Measurements from ENCODE around the gene RBM17. TPM values are rescaled to one million over a fixed set of nuclear protein-coding genes. Genes with fewer than 3 reads are reported as not detected.

RBM17 gene
- total and polyA plus RNA-seq, 10 of the 15 experiments (the other 5 are each of a cell fraction or from before 2014, with no cell fraction given): 28.4 to 181 (median 83.9) TPM

- 0 out of 2 replicates have a peak, but pooled peaks have one; percentile 63 for TF ChIP-seq PML (IDR thresholded peaks at IDR 0.05; ENCODE audit: low read length)
- no peak for TF ChIP-seq ASH2L (IDR thresholded peaks at IDR 0.05; ENCODE audit: borderline replicate concordance, low read depth)
- peak; percentile 98 for TF ChIP-seq MEF2B (IDR thresholded peaks at IDR 0.05; ENCODE audit: partially characterized antibody, poor library complexity, severe bottlenecking)
- TF ChIP-seq NFYB (IDR thresholded peaks at IDR 0.05; ENCODE audit: insufficient read depth, low read depth, low read length): no peak
- TF ChIP-seq HSF1 (IDR thresholded peaks at IDR 0.05; ENCODE audit: low read depth, low read length): no peak
- no peak for TF ChIP-seq POLR2A (IDR thresholded peaks at IDR 0.05; ENCODE audit: low read depth, low read length)
- TF ChIP-seq ATF2 (IDR thresholded peaks at IDR 0.05; ENCODE audit: low read length): peak; percentile 87
- no peak for TF ChIP-seq PAX8 (IDR thresholded peaks at IDR 0.05)
- peak; percentile 95 for TF ChIP-seq DPF2 (IDR thresholded peaks at IDR 0.05)
- no peak; the same call in 1 of the 2 replicates for TF ChIP-seq MYB (IDR thresholded peaks at IDR 0.05; ENCODE audit: borderline replicate concordance, low read depth, low read length)
- TF ChIP-seq RCOR1 (conservative IDR thresholded peaks at IDR 0.05; ENCODE audit: low read depth, low read length): no peak
- no peak for TF ChIP-seq CEBPZ (IDR thresholded peaks at IDR 0.05; ENCODE audit: low read depth, low read length)
- no peak for TF ChIP-seq ZZZ3 (IDR thresholded peaks at IDR 0.05; ENCODE audit: control insufficient read depth, insufficient read length, low read depth)
- TF ChIP-seq SUZ12 (IDR thresholded peaks at IDR 0.05; ENCODE audit: unreplicated experiment): no peak
- no peak for TF ChIP-seq RAD51 (IDR thresholded peaks at IDR 0.05)
- peak; percentile 87 for TF ChIP-seq CREM (IDR thresholded peaks at IDR 0.05; ENCODE audit: low read depth)
- TF ChIP-seq RB1 (IDR thresholded peaks at IDR 0.05; ENCODE audit: borderline replicate concordance): no peak
- TF ChIP-seq NR2F1 (conservative IDR thresholded peaks at IDR 0.05): peak; percentile 81
- TF ChIP-seq CTCF (IDR thresholded peaks at IDR 0.05 in 2 of 3, conservative IDR thresholded peaks at IDR 0.05 in 1 of 3; ENCODE audit: control insufficient read depth in 2 of 3, extremely low read depth in 1 of 3, insufficient read depth in 1 of 3, low read depth in 3 of 3, low read length in 3 of 3): no peak
- no peak for TF ChIP-seq RFX5 (IDR thresholded peaks at IDR 0.05; ENCODE audit: low read depth, low read length)
- TF ChIP-seq SUPT20H (IDR thresholded peaks at IDR 0.05; ENCODE audit: borderline replicate concordance, control insufficient read depth, low read depth, low read length): no peak
- TF ChIP-seq LARP7 (IDR thresholded peaks at IDR 0.05): no peak
- peak; percentile 91 for TF ChIP-seq BCL11A (IDR thresholded peaks at IDR 0.05; ENCODE audit: low read depth, low read length)
These were observed 36.3 kb upstream of the RBM17 start (continued) for GRCh38 chr10:6052247-6053221.
